Measurements from ENCODE around the gene BLACAT1.

DNA sequence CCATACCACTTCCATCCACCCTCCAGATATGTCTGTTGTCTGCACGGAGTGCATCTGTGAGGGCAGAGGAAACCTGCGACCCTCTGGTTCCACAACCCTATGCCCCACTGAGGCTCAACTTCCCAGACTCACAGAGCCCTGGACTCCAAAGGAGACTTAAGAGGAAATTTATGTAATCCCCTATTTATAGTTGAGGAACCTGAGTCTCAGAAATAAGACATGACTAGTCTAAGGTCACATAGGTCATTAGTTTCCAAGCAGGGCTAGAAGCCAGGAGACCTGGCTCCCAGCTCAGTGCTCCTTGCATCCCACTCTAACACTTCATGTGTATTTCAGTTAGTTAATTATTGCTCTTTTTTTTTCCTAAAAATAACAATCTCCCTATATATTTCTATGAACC, 18.3 kb downstream of the BLACAT1 start:
- no peak for TF ChIP-seq POLR2AphosphoS5 (IDR thresholded peaks at IDR 0.05)
- TF ChIP-seq, protein P1, sequence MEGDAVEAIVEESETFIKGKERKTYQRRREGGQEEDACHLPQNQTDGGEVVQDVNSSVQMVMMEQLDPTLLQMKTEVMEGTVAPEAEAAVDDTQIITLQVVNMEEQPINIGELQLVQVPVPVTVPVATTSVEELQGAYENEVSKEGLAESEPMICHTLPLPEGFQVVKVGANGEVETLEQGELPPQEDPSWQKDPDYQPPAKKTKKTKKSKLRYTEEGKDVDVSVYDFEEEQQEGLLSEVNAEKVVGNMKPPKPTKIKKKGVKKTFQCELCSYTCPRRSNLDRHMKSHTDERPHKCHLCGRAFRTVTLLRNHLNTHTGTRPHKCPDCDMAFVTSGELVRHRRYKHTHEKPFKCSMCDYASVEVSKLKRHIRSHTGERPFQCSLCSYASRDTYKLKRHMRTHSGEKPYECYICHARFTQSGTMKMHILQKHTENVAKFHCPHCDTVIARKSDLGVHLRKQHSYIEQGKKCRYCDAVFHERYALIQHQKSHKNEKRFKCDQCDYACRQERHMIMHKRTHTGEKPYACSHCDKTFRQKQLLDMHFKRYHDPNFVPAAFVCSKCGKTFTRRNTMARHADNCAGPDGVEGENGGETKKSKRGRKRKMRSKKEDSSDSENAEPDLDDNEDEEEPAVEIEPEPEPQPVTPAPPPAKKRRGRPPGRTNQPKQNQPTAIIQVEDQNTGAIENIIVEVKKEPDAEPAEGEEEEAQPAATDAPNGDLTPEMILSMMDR (IDR thresholded peaks at IDR 0.05): no peak

All from transverse colon (tissue), 4 donors.